Measurements from ENCODE around the gene RNF208.

Gene RNF208

DNA sequence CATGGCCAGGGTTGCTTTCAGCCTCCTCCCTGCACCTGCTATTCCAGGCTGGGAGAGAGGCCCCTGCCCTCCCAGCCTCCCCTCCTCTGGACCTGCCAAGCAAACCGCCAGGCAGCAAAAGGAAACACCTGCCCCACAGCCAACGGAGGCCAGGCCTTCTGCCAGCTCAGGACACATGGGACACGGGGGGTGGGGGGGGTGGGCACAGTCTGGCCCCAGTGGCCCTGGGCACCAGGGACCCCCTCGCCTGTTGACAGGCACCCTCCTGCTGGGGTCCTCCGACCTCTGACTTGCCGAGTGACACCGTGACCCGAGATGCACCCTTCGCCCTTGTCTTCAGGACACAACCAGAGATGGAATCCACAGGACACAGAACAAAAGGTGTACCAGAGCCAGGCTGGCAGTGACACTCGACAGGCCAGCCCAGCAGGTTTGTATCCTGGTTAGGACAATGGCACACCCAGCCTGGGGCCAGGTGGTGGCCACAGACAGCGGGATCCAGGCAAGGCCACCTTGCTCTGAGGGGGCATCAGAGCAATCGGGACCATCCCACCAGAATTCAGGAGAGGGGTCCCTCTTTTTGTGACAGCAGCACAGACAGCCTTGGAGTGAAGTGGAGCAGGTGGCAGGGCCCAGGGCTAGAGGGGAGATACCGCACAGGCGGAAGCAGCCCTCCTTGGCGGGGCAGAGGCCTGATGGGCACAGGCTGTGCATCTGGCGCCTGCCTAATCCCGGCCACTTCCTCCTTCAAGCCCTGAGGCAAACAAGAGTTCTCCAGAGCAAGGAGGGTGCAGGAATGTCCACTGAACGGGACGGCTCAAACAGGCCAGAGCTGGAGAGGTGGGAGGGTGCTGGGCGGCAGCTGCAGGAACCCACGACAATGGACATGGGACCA is 48.9 kb downstream of the RNF208 start:
- no peak for DNase-seq

DNA sequence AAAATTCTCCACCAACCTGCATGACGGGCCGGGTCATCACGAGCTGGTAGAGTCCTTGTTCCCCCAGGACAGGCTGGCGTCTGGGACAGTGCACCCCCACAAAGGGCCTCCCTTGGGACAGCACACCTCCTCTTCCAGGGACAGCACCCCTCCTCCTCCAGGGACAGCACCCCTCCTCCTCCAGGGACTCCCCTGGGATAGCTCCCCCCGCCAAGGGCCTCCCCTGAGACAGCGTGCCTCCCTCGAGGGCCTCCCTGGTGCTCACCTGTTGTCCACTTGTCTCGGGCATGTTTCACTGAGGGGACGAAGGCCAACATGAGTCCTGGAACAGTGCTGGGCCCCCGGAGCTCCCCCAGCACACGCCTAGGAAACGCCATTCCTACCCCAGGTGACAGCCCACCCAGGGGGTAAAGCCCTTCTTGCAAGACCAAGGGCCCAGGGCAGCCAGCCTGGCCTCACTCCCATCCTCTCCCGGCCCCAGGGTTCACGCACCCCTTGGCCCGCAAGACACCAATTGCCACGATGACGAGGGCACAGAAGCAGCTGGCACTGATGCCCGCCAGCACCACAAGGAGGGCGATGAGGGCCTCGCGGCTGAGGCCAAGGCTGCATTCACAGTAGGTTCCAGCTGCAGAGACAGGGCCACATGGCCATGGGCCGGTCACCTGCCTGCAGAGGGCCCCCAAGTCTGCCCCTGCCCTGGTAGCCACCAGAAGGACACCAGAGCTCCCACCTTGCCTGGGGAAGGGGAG is 50.7 kb downstream of the RNF208 start:
- DNase-seq: no peak

DNA sequence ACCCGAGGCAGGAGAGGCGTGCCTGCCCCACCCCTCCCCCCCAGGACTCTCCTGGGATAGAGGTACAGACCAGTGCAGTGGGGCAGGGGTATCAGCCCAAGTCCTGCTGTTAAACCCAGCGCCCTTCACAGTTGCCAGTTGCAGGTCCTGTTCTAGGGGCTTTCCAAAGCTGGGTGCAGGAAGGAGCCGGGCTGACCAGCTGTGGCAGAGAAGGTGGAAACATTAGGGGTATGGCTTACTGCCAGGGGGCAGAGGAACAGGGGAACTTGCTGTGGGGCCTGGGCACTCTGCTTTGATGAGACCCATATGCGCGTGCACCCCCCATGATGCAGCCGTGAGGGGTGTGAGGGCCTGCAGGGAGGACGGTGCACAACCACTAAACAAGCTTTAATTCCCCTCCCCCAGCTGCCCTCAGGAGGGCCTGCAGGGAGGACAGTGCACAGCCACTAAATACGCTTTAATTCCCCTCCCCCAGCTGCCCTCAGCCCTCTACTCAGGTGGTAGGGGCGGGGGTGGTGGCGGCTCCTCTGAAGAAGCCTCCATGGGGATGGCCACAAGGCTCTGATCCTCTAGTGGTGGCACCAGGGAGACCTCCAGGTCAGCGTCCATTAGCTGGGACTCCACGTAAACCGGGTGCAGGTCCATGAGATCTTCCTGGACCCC is 51.4 kb downstream of the RNF208 start:
- no peak for DNase-seq

Data from NCI-H2029 treated with DMSO at 0.1 percent for 48 hours (cell line).